Endothelial cell of umbilical vein (primary cell): ENCODE results near the gene RASSF10.

Source experiments
- EZH2 ChIP-seq: IDR thresholded peaks from 2 replicates; pipeline ENCODE4 v1.6.1; 2012; ENCODE audit warnings: borderline replicate concordance, low read depth, mild to moderate bottlenecking, moderate library complexity, low read length, inconsistent platforms; ENCODE audit not compliant: severe bottlenecking
- POLR2A ChIP-seq: IDR thresholded peaks from 2 replicates; pipeline ENCODE4 v1.6.1; 2012; ENCODE audit warnings: low read depth, mild to moderate bottlenecking, control low read depth, low read length
- TF ChIP-seq, protein P1 (sequence below), 2 donors: IDR thresholded peaks; 1 replicate in 1 of 2; 2 replicates in 1 of 2; pipeline ENCODE4 v1.5.1; 2011; ENCODE audit warnings: low read length in 2 of 2, mild to moderate bottlenecking in 2 of 2, moderate library complexity in 2 of 2, control low read depth in 1 of 2, inconsistent platforms in 1 of 2, low read depth in 1 of 2; ENCODE audit not compliant: insufficient read depth in 1 of 2; ENCODE audit errors: extremely low read depth in 1 of 2

DNA sequence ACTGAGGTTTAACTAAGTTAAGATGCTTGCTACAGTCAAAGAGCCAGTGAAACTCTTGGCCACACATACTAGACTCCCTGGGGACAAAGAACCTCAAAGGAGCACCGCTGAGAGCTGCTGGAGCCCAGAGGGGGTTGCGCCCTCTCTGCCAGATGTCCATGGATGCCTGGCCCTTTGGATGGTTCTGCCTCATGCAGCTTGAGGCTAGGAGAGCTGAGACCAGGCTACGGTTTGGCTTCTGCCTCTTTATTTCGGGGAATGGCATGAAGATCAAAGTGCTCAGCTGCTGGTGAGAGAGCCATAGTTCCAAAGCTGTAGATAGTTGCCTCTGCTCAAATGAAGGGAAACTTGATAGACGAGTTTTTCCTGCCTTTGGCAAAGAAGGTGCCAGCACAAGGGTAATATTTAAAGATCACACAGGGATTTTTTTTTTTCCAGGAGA is 43.0 kb downstream of the RASSF10 start:
- TF ChIP-seq EZH2: no peak
- TF ChIP-seq, protein P1, sequence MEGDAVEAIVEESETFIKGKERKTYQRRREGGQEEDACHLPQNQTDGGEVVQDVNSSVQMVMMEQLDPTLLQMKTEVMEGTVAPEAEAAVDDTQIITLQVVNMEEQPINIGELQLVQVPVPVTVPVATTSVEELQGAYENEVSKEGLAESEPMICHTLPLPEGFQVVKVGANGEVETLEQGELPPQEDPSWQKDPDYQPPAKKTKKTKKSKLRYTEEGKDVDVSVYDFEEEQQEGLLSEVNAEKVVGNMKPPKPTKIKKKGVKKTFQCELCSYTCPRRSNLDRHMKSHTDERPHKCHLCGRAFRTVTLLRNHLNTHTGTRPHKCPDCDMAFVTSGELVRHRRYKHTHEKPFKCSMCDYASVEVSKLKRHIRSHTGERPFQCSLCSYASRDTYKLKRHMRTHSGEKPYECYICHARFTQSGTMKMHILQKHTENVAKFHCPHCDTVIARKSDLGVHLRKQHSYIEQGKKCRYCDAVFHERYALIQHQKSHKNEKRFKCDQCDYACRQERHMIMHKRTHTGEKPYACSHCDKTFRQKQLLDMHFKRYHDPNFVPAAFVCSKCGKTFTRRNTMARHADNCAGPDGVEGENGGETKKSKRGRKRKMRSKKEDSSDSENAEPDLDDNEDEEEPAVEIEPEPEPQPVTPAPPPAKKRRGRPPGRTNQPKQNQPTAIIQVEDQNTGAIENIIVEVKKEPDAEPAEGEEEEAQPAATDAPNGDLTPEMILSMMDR (IDR thresholded peaks at IDR 0.05; ENCODE audit: extremely low read depth in 1 of 2, insufficient read depth in 1 of 2, low read depth in 1 of 2, low read length in 2 of 2): no peak
- no peak for TF ChIP-seq POLR2A
